Liver (tissue), 9 donors: ENCODE data around the gene SENP1. TPM values are rescaled to one million over a fixed set of nuclear protein-coding genes. Genes with fewer than 3 reads are reported as not detected.

Source experiments
- DNase-seq: peaks from one replicate; pipeline ENCODE4 v3.0.0-alpha.2; 2017; ENCODE audit warnings: low spot score
- H3K27ac ChIP-seq, 2 donors: one replicate each; pipeline ENCODE4 v1.7.0; 2013; ENCODE audit warnings: inconsistent platforms in 2 of 2, low read length in 2 of 2, control low read depth in 1 of 2, low read depth in 1 of 2, mild to moderate bottlenecking in 1 of 2
- H3K27me3 ChIP-seq, 4 donors: one replicate each; pipeline versions ENCODE4 v1.6.1 to v1.7.0; 2013; ENCODE audit warnings: low read length in 3 of 4, inconsistent platforms in 1 of 4, mild to moderate bottlenecking in 1 of 4, moderate library complexity in 1 of 4; ENCODE audit not compliant: control insufficient read depth in 4 of 4, insufficient read depth in 4 of 4
- H3K36me3 ChIP-seq, 4 donors: one replicate each; pipeline versions ENCODE4 v1.6.1 to v1.7.0; 2013; ENCODE audit warnings: low read length in 3 of 4, mild to moderate bottlenecking in 3 of 4, low read depth in 1 of 4, moderate library complexity in 1 of 4; ENCODE audit not compliant: control insufficient read depth in 4 of 4, insufficient read depth in 3 of 4
- H3K4me1 ChIP-seq, 4 donors: one replicate each; pipeline versions ENCODE4 v1.6.1 to v1.7.0; 2013; ENCODE audit warnings: low read length in 3 of 4, mild to moderate bottlenecking in 3 of 4, moderate library complexity in 1 of 4; ENCODE audit not compliant: control insufficient read depth in 4 of 4, insufficient read depth in 4 of 4
- H3K4me3 ChIP-seq, 3 donors: one replicate each; pipeline versions ENCODE4 v1.6.1 to v1.7.0; 2013; ENCODE audit warnings: low read length in 3 of 3, control low read depth in 1 of 3, low read depth in 1 of 3, mild to moderate bottlenecking in 1 of 3
- H3K9ac ChIP-seq, 2 donors: one replicate each; pipeline ENCODE4 v1.7.0; 2013; ENCODE audit warnings: low read length in 2 of 2, mild to moderate bottlenecking in 2 of 2, moderate library complexity in 2 of 2, control low read depth in 1 of 2, low read depth in 1 of 2
- H3K9me3 ChIP-seq, 4 donors: one replicate each; pipeline versions ENCODE4 v1.6.1 to v1.7.0; 2013; ENCODE audit warnings: low read length in 3 of 4; ENCODE audit not compliant: control insufficient read depth in 4 of 4
- ATF3 ChIP-seq: IDR thresholded peaks from 2 replicates; pipeline ENCODE4 v1.6.1; 2016; ENCODE audit warnings: antibody characterized with exemption
- CTCF ChIP-seq: fragments of 150-350 bp; IDR thresholded peaks from 2 replicates; pipeline ENCODE4 v1.5.1; 2017; ENCODE audit warnings: improper control_type of control experiment, low read depth, low read length; ENCODE audit not compliant: missing input control
- EGR1 ChIP-seq, 2 donors: IDR thresholded peaks; 2 replicates each; pipeline ENCODE4 v1.6.1; 2016 to 2018; ENCODE audit warnings: antibody characterized with exemption in 2 of 2, low read depth in 2 of 2
- FOXA2 ChIP-seq: IDR thresholded peaks from 2 replicates; pipeline ENCODE4 v1.6.1; 2016; ENCODE audit warnings: antibody characterized with exemption
- GABPA ChIP-seq, 2 donors: IDR thresholded peaks in 1 of 2; conservative IDR thresholded peaks in 1 of 2; 2 replicates each; pipeline ENCODE4 v1.6.1; 2016; ENCODE audit warnings: antibody characterized with exemption in 2 of 2, mild to moderate bottlenecking in 1 of 2, moderate library complexity in 1 of 2
- HNF4A ChIP-seq, 2 donors: conservative IDR thresholded peaks; 2 replicates each; pipeline ENCODE4 v1.6.1; 2016; ENCODE audit warnings: antibody characterized with exemption in 2 of 2, mild to moderate bottlenecking in 2 of 2
- HNF4G ChIP-seq: IDR thresholded peaks from 2 replicates; pipeline ENCODE4 v1.6.1; 2016; ENCODE audit warnings: antibody characterized with exemption
- JUND ChIP-seq, 2 donors: IDR thresholded peaks; 2 replicates each; pipeline ENCODE4 v1.6.1; 2016; ENCODE audit warnings: antibody characterized with exemption in 2 of 2
- MAX ChIP-seq: IDR thresholded peaks from 2 replicates; pipeline ENCODE4 v1.6.1; 2016; ENCODE audit warnings: antibody characterized with exemption
- NR2F2 ChIP-seq: IDR thresholded peaks from 2 replicates; pipeline ENCODE4 v1.6.1; 2016; ENCODE audit warnings: antibody characterized with exemption
- RXRA ChIP-seq, 2 donors: IDR thresholded peaks; 2 replicates each; pipeline ENCODE4 v1.6.1; 2017 to 2018; ENCODE audit warnings: antibody characterized with exemption in 2 of 2, mild to moderate bottlenecking in 1 of 2
- SP1 ChIP-seq: IDR thresholded peaks from 2 replicates; pipeline ENCODE4 v1.6.1; 2018; ENCODE audit warnings: antibody characterized with exemption, mild to moderate bottlenecking
- TAF1 ChIP-seq: conservative IDR thresholded peaks from 2 replicates; pipeline ENCODE4 v1.6.1; 2016; ENCODE audit warnings: antibody characterized with exemption, mild to moderate bottlenecking
- YY1 ChIP-seq: IDR thresholded peaks from 2 replicates; pipeline ENCODE4 v1.6.1; 2016; ENCODE audit warnings: antibody characterized with exemption, mild to moderate bottlenecking
- ZBTB33 ChIP-seq: IDR thresholded peaks from 2 replicates; pipeline ENCODE4 v1.6.1; 2016; ENCODE audit warnings: antibody characterized with exemption
- WGBS: extraction: QIAGEN DNeasy Blood & Tissue Kit; methylation state at CpG from one replicate; pipeline ENCODE4 v1.1.7; 2013; 5-methylcytosine and 5-hydroxymethylcytosine counted together
- polyA plus RNA-seq, 2 donors: library from polyadenylated mRNA; stranded (reverse) in 1 of 2; unstranded in 1 of 2; fragments of 200-250 nt in 1 of 2; fragments of >200 nt in 1 of 2; fragmentation: Nextera tagmentation in 1 of 2; extraction: Ambion mirVana in 1 of 2; gene quantifications; one replicate each; pipeline versions ENCODE4 v1.2.1 to v1.2.3, GENCODE V29; 2013 to 2015
- total RNA-seq, 2 donors: library from RNA; depleted of rRNA; stranded (reverse); fragments of >200 nt; gene quantifications; one replicate each; pipeline ENCODE4 v1.2.3, GENCODE V29; 2014
- TF ChIP-seq, protein P1 (sequence below): IDR thresholded peaks from 2 replicates; pipeline ENCODE4 v1.6.1; 2016; ENCODE audit warnings: antibody characterized with exemption, mild to moderate bottlenecking
- donor health status: healthy.
- donor health status: healthy.
- donor health status: healthy.
- donor health status: healthy.
- donor health status: healthy.

Gene SENP1
- total and polyA plus RNA-seq, 4 donors, result 1.4 to 11.7 (median 4.2) TPM

DNA sequence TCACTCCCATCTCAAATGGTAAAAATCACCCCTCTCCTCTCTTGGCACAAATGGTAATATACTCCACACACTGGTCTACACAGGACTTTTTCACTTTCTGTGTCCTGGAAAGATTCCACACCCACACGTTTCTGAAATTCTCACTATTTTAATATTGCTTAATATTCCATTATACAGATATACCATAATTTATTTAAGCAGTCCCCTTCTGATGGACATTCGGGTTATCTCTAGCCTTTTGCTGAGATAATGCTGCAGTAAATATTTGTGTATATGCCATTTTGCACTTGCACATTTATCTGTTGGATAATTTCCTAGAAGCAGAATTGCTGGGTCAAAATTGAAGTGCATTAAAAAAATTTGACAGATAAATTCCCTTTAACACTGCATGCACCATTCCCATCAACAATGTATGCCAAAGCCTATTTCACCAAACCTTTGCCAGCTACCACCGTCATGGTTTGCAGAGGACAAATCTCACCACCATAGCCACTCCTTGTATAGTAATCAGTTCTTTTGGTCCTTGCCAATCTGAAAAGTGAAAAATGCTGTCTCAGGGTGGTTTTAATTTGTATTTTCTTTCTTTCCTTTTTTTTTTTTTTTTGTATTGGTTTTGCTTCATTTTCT is 86.1 kb downstream of the SENP1 start:
- Histone ChIP-seq H3K9ac (no peak overlapping the region), H3K4me3 (no peak overlapping the region), H3K9me3 (no peaks in the 10 kb centered on the region), H3K36me3 (no peaks in the 10 kb centered on the region), H3K27me3 (peaks cover 0 to 10% (median 0%) of the 10 kb centered on the region in 4 donors), H3K27ac (no peak overlapping the region), H3K4me1 (no peaks in the 10 kb centered on the region)
- no peak for DNase-seq
- WGBS, result 78% methylated on average over 3 of the region's 3 CpGs
- no peak for TF ChIP-seq SP1
- no peak for TF ChIP-seq ATF3
- no peak for TF ChIP-seq CTCF

DNA sequence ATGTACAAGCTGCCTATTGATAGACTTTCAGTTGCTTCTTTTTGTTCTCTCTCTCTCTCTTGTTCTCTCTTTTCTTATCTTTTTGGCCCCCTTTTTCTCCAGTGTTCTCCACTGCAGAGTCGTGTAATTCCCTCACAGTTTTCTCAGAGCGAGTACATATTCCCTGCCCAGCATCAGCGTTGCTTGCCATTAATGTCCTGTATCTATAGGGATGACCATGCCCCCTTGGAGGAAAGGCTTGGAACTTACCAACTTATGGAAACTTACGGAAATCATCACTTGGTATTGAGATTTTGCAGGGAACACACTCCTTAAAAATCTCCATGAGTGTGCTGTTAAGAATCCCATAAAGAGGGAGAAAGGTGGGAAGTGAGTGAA is 87.3 kb downstream of the SENP1 start:
- 91% methylated on average over 4 of the region's 4 CpGs for WGBS
- Histone ChIP-seq H3K9me3 (no peaks in the 10 kb centered on the region), H3K4me1 (no peaks in the 10 kb centered on the region), H3K9ac (no peak overlapping the region), H3K36me3 (no peaks in the 10 kb centered on the region), H3K27me3 (peaks cover 0 to 10% (median 0%) of the 10 kb centered on the region in 4 donors), H3K4me3 (no peak overlapping the region), H3K27ac (no peak overlapping the region)
- no peak for DNase-seq
- TF ChIP-seq TAF1, result no peak

DNA sequence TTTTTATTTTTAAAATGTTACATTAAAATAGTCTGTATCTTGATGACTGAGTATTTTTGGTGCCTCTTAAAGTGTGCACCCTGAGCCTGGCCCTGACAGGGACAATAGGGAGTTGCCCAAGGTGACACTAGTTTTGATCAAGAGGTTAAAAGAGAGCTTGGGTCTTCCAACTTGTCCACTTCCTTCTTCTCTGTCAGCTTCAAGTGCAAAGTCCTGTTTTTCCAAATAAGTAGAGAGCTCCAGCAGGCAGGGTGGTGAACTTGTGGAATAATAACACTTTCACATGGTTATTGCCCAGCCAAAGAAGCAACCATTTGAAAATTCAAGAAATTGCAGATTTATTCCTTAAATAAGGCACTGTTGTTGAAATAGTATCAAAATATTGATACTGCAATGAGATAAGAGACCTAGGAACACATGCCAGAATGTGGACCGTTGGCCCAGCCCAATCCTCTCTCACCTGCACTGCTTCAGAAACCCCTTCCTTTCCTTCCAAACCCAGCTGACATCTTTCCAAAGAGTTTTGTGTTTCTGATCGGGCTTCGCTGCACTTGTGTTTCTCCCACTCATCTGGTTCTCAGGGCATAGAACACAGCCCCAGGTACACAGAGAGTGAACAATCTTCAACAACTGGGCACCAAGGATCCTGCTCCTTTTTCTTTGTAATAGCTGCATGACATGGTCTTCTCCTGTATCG is 87.8 kb downstream of the SENP1 start:
- Histone ChIP-seq H3K4me3 (no peak overlapping the region), H3K4me1 (no peaks in the 10 kb centered on the region), H3K36me3 (no peaks in the 10 kb centered on the region), H3K27ac (no peak overlapping the region), H3K27me3 (peaks cover 0 to 10% (median 0%) of the 10 kb centered on the region in 4 donors), H3K9me3 (no peaks in the 10 kb centered on the region), H3K9ac (no peak overlapping the region)
- WGBS, result 87% methylated on average over 4 of the region's 4 CpGs
- DNase-seq, result no peak
- TF ChIP-seq MAX, result no peak
- no peak for TF ChIP-seq YY1
- no peak for TF ChIP-seq ZBTB33
- no peak for TF ChIP-seq HNF4A (conservative IDR thresholded peaks at IDR 0.05)
- TF ChIP-seq CTCF, result no peak
- no peak for TF ChIP-seq RXRA (IDR thresholded peaks at IDR 0.05)
- TF ChIP-seq, protein P1, sequence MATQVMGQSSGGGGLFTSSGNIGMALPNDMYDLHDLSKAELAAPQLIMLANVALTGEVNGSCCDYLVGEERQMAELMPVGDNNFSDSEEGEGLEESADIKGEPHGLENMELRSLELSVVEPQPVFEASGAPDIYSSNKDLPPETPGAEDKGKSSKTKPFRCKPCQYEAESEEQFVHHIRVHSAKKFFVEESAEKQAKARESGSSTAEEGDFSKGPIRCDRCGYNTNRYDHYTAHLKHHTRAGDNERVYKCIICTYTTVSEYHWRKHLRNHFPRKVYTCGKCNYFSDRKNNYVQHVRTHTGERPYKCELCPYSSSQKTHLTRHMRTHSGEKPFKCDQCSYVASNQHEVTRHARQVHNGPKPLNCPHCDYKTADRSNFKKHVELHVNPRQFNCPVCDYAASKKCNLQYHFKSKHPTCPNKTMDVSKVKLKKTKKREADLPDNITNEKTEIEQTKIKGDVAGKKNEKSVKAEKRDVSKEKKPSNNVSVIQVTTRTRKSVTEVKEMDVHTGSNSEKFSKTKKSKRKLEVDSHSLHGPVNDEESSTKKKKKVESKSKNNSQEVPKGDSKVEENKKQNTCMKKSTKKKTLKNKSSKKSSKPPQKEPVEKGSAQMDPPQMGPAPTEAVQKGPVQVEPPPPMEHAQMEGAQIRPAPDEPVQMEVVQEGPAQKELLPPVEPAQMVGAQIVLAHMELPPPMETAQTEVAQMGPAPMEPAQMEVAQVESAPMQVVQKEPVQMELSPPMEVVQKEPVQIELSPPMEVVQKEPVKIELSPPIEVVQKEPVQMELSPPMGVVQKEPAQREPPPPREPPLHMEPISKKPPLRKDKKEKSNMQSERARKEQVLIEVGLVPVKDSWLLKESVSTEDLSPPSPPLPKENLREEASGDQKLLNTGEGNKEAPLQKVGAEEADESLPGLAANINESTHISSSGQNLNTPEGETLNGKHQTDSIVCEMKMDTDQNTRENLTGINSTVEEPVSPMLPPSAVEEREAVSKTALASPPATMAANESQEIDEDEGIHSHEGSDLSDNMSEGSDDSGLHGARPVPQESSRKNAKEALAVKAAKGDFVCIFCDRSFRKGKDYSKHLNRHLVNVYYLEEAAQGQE, result no peak
- TF ChIP-seq GABPA (IDR thresholded peaks at IDR 0.05 in 1 of 2, conservative IDR thresholded peaks at IDR 0.05 in 1 of 2), result no peak
- no peak for TF ChIP-seq JUND (IDR thresholded peaks at IDR 0.05)
- no peak for TF ChIP-seq NR2F2
- no peak for TF ChIP-seq SP1
- no peak for TF ChIP-seq TAF1
- no peak for TF ChIP-seq EGR1 (IDR thresholded peaks at IDR 0.05; ENCODE audit: low read depth in 2 of 2)
- TF ChIP-seq HNF4G, result no peak
- no peak for TF ChIP-seq ATF3
- no peak for TF ChIP-seq FOXA2
